Measurements from ENCODE around the gene PLIN1.

PLIN1 gene

GRCh38 chr15:89673165-89673512 is 6.0 kb downstream of the PLIN1 start:
- no peak for DNase-seq (ENCODE audit: low read depth, low spot score)
- H3K27ac ChIP-seq, result no peak overlapping the region

- DNase-seq (ENCODE audit: low read depth, low spot score), result no peak
- H3K27ac ChIP-seq, result no peak overlapping the region
Measured at GRCh38 chr15:89672221-89673164, 6.7 kb downstream of the PLIN1 start.

- no peak overlapping the region for H3K27ac ChIP-seq
- no peak for DNase-seq (ENCODE audit: low read depth, low spot score)
Measured at GRCh38 chr15:89671687-89672086, 7.5 kb downstream of the PLIN1 start.

GRCh38 chr15:89670971-89671560 is 8.1 kb downstream of the PLIN1 start:
- no peak overlapping the region for H3K27ac ChIP-seq
- DNase-seq (ENCODE audit: low read depth, low spot score), result no peak

- H3K27ac ChIP-seq, result no peak overlapping the region
- no peak for DNase-seq (ENCODE audit: low read depth, low spot score)
Measured at GRCh38 chr15:89669941-89670340, 9.2 kb downstream of the PLIN1 start.

GRCh38 chr15:89669309-89669865 is 9.8 kb downstream of the PLIN1 start:
- no peak for DNase-seq (ENCODE audit: low read depth, low spot score)
- no peak overlapping the region for H3K27ac ChIP-seq

GRCh38 chr15:89668171-89668570 is 11.0 kb downstream of the PLIN1 start:
- no peak overlapping the region for H3K27ac ChIP-seq
- DNase-seq (ENCODE audit: low read depth, low spot score), result no peak

- H3K27ac ChIP-seq, result no peak overlapping the region
- DNase-seq (ENCODE audit: low read depth, low spot score), result no peak
Measured at GRCh38 chr15:89667706-89667960, 11.5 kb downstream of the PLIN1 start.

- no peak overlapping the region for H3K27ac ChIP-seq
- no peak for DNase-seq (ENCODE audit: low read depth, low spot score)
Measured at GRCh38 chr15:89666858-89667705, 12.1 kb downstream of the PLIN1 start.

GRCh38 chr15:89666184-89666857 is 12.8 kb downstream of the PLIN1 start:
- no peak overlapping the region for H3K27ac ChIP-seq
- DNase-seq (ENCODE audit: low read depth, low spot score), result no peak

- H3K27ac ChIP-seq, result no peak overlapping the region
- no peak for DNase-seq (ENCODE audit: low read depth, low spot score)
Measured at GRCh38 chr15:89665449-89666181, 13.6 kb downstream of the PLIN1 start.

- no peak for DNase-seq (ENCODE audit: low read depth, low spot score)
- H3K27ac ChIP-seq, result no peak overlapping the region
Measured at GRCh38 chr15:89664441-89665350, 14.5 kb downstream of the PLIN1 start.

GRCh38 chr15:89662893-89663626 is 16.1 kb downstream of the PLIN1 start:
- H3K27ac ChIP-seq, result peak overlapping the region; percentile 75
- DNase-seq (ENCODE audit: low read depth, low spot score), result peak; percentile 16

GRCh38 chr15:89660556-89660955 is 18.6 kb downstream of the PLIN1 start:
- no peak for DNase-seq (ENCODE audit: low read depth, low spot score)
- no peak overlapping the region for H3K27ac ChIP-seq

- H3K27ac ChIP-seq, result no peak overlapping the region
- no peak for DNase-seq (ENCODE audit: low read depth, low spot score)
Measured at GRCh38 chr15:89659295-89659694, 19.9 kb downstream of the PLIN1 start.

- H3K27ac ChIP-seq, result no peak overlapping the region
- DNase-seq (ENCODE audit: low read depth, low spot score), result no peak
Measured at GRCh38 chr15:89657686-89658200, 21.4 kb downstream of the PLIN1 start.

GRCh38 chr15:89656116-89656815 is 22.9 kb downstream of the PLIN1 start:
- no peak overlapping the region for H3K27ac ChIP-seq
- no peak for DNase-seq (ENCODE audit: low read depth, low spot score)
